ENCODE data around the gene ST3GAL5. TPM values are rescaled to one million over a fixed set of nuclear protein-coding genes. Genes with fewer than 3 reads are reported as not detected.
A peak's percentile ranks its signal among the peaks of the same experiment; 100 is the strongest.

The ST3GAL5 gene
- polyA plus RNA-seq, 2 donors: 1.9 to 3.2 TPM

DNA sequence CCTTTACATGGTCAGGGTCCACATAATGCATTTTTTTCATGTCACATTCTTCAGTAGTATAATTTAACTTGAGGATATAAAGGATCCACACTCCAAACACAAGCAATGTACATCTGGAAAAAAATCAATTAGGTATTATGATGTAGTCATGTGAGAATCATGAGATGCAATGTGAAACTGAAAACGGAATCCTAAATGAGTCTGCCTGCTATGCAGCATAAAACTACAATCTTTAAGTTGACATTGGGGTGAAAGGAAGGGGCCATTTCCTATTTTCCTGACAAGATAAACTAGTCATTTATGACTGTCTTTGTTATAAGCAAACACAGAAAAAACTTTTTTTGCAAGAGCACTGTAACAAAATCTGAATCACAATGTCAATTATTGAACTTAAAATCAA, 27.6 kb downstream of the ST3GAL5 start:
- Histone ChIP-seq H3K27me3 (ENCODE audit: control insufficient read depth in 1 of 2, insufficient read depth in 2 of 2, low read length in 2 of 2) (no peaks in the 10 kb centered on the region), H3K4me3 (ENCODE audit: low read depth in 1 of 2, low read length in 2 of 2) (no peak overlapping the region), H3K27ac (ENCODE audit: low read depth in 2 of 2, low read length in 1 of 2) (no peak overlapping the region), H3K4me1 (ENCODE audit: control insufficient read depth in 2 of 2, insufficient read depth in 2 of 2, low read length in 1 of 2) (no peaks in the 10 kb centered on the region), H3K9me3 (ENCODE audit: control insufficient read depth in 2 of 2, insufficient read depth in 1 of 2, low read depth in 1 of 2, low read length in 1 of 2) (no peaks in the 10 kb centered on the region), H3K36me3 (ENCODE audit: control insufficient read depth in 2 of 2, insufficient read depth in 2 of 2, low read length in 1 of 2) (peaks cover 0 to 2% of the 10 kb centered on the region in 2 donors)
- WGBS, 2 donors: 39 to 62% methylated on average over 1 of the region's 1 CpG

- peaks cover 0 to 2% of the 10 kb centered on the region in 2 donors for H3K36me3 ChIP-seq (ENCODE audit: control insufficient read depth in 2 of 2, insufficient read depth in 2 of 2, low read length in 1 of 2)
- H3K27ac ChIP-seq (ENCODE audit: low read depth in 2 of 2, low read length in 1 of 2): no peak overlapping the region
- no peaks in the 10 kb centered on the region for H3K27me3 ChIP-seq (ENCODE audit: control insufficient read depth in 1 of 2, insufficient read depth in 2 of 2, low read length in 2 of 2)
- no peaks in the 10 kb centered on the region for H3K4me1 ChIP-seq (ENCODE audit: control insufficient read depth in 2 of 2, insufficient read depth in 2 of 2, low read length in 1 of 2)
- 52 to 70% methylated on average over 3 of the region's 3 CpGs for WGBS, 2 donors
- H3K9me3 ChIP-seq (ENCODE audit: control insufficient read depth in 2 of 2, insufficient read depth in 1 of 2, low read depth in 1 of 2, low read length in 1 of 2): no peaks in the 10 kb centered on the region
- H3K4me3 ChIP-seq (ENCODE audit: low read depth in 1 of 2, low read length in 2 of 2): no peak overlapping the region
Observed at GRCh38 chr2:85858841-85859240, 29.9 kb downstream of the ST3GAL5 start.

GRCh38 chr2:85854897-85855296, 33.9 kb downstream of the ST3GAL5 start:
- Histone ChIP-seq H3K4me1 (ENCODE audit: control insufficient read depth in 2 of 2, insufficient read depth in 2 of 2, low read length in 1 of 2) (peaks cover 3 to 4% of the 10 kb centered on the region in 2 donors), H3K9me3 (ENCODE audit: control insufficient read depth in 2 of 2, insufficient read depth in 1 of 2, low read depth in 1 of 2, low read length in 1 of 2) (no peaks in the 10 kb centered on the region), H3K36me3 (ENCODE audit: control insufficient read depth in 2 of 2, insufficient read depth in 2 of 2, low read length in 1 of 2) (peaks cover 0 to 2% of the 10 kb centered on the region in 2 donors), H3K4me3 (ENCODE audit: low read depth in 1 of 2, low read length in 2 of 2) (no peak overlapping the region), H3K27ac (ENCODE audit: low read depth in 2 of 2, low read length in 1 of 2) (no peak overlapping the region), H3K27me3 (ENCODE audit: control insufficient read depth in 1 of 2, insufficient read depth in 2 of 2, low read length in 2 of 2) (no peaks in the 10 kb centered on the region)
- 90 to 95% methylated on average over 4 of the region's 4 CpGs for WGBS, 2 donors

DNA sequence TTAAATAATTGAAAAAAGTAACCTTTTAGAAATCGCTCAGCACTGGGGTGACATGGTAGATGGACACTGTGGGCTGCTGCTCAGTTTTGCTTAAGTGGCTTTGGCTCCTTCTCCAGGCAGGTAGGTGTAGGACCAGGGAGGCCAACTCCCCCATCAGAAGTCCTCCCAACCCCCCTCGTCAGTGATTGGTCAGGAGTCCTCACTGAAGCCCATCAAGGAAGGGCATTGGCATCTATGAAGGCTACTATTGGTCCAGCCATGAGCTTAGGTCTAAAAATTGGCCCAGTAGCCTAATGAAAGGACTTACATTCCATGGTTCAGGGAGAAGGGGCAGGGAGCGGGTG, 34.7 kb downstream of the ST3GAL5 start:
- Histone ChIP-seq H3K4me3 (ENCODE audit: low read depth in 1 of 2, low read length in 2 of 2) (no peak overlapping the region), H3K27ac (ENCODE audit: low read depth in 2 of 2, low read length in 1 of 2) (peak overlapping the region; percentile 45 to 70), H3K4me1 (ENCODE audit: control insufficient read depth in 2 of 2, insufficient read depth in 2 of 2, low read length in 1 of 2) (peaks cover 3 to 4% of the 10 kb centered on the region in 2 donors), H3K9me3 (ENCODE audit: control insufficient read depth in 2 of 2, insufficient read depth in 1 of 2, low read depth in 1 of 2, low read length in 1 of 2) (no peaks in the 10 kb centered on the region), H3K27me3 (ENCODE audit: control insufficient read depth in 1 of 2, insufficient read depth in 2 of 2, low read length in 2 of 2) (no peaks in the 10 kb centered on the region), H3K36me3 (ENCODE audit: control insufficient read depth in 2 of 2, insufficient read depth in 2 of 2, low read length in 1 of 2) (peaks cover 0 to 2% of the 10 kb centered on the region in 2 donors)
- 77 to 86% methylated on average over 3 of the region's 3 CpGs for WGBS, 2 donors

- Histone ChIP-seq H3K36me3 (ENCODE audit: control insufficient read depth in 2 of 2, insufficient read depth in 2 of 2, low read length in 1 of 2) (peaks cover 0 to 2% of the 10 kb centered on the region in 2 donors), H3K9me3 (ENCODE audit: control insufficient read depth in 2 of 2, insufficient read depth in 1 of 2, low read depth in 1 of 2, low read length in 1 of 2) (no peaks in the 10 kb centered on the region), H3K4me1 (ENCODE audit: control insufficient read depth in 2 of 2, insufficient read depth in 2 of 2, low read length in 1 of 2) (peaks cover 3 to 4% of the 10 kb centered on the region in 2 donors), H3K27me3 (ENCODE audit: control insufficient read depth in 1 of 2, insufficient read depth in 2 of 2, low read length in 2 of 2) (no peaks in the 10 kb centered on the region), H3K4me3 (ENCODE audit: low read depth in 1 of 2, low read length in 2 of 2) (no peak overlapping the region), H3K27ac (ENCODE audit: low read depth in 2 of 2, low read length in 1 of 2) (peak overlapping the region; percentile 70 to 77)
- 61 to 69% methylated on average over 10 of the region's 10 CpGs for WGBS, 2 donors
Observed at GRCh38 chr2:85853499-85854165, 35.2 kb downstream of the ST3GAL5 start.

- Histone ChIP-seq H3K9me3 (ENCODE audit: control insufficient read depth in 2 of 2, insufficient read depth in 1 of 2, low read depth in 1 of 2, low read length in 1 of 2) (no peaks in the 10 kb centered on the region), H3K4me3 (ENCODE audit: low read depth in 1 of 2, low read length in 2 of 2) (no peak overlapping the region), H3K27me3 (ENCODE audit: control insufficient read depth in 1 of 2, insufficient read depth in 2 of 2, low read length in 2 of 2) (no peaks in the 10 kb centered on the region), H3K27ac (ENCODE audit: low read depth in 2 of 2, low read length in 1 of 2) (peak overlapping the region; percentile 55 to 77), H3K4me1 (ENCODE audit: control insufficient read depth in 2 of 2, insufficient read depth in 2 of 2, low read length in 1 of 2) (peaks cover 3 to 4% of the 10 kb centered on the region in 2 donors), H3K36me3 (ENCODE audit: control insufficient read depth in 2 of 2, insufficient read depth in 2 of 2, low read length in 1 of 2) (peaks cover 0 to 2% of the 10 kb centered on the region in 2 donors)
- WGBS, 2 donors: 78 to 79% methylated on average over 11 of the region's 11 CpGs
Observed at GRCh38 chr2:85852937-85853498, 35.8 kb downstream of the ST3GAL5 start.

DNA sequence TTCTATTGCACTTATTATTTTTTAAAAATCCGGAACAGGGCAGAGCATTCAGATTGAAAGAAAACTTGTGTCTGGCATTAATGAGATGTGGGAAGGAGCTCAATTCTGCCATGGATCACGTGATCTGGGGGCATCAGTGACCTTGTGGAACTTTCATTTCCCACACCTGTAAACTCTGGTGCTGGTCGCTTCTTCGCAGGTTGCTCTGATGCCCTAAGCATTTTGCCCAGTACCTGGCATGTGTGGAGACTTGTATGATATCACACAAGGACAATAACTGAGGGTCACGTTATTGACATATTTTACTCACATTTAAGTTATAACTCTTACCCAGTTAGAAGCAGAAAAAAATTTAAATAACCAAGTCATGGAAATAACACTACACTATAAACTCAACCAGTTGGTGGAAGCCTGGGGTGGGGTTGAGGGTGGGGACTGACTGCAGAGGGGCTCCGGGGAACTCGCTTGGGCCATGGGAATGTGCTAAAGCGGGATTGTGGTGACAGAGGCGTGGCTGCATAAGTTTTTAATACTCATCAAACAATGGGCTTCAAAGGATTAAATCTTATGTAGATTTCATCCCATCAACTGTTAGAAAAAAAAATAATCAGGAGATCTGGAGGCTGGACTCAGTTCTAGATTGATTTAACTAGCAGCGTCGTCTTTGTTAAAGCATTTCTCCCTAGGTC, 36.5 kb downstream of the ST3GAL5 start:
- Histone ChIP-seq H3K27ac (ENCODE audit: low read depth in 2 of 2, low read length in 1 of 2) (peak overlapping the region in 1 of 2 donors; percentile 55), H3K4me3 (ENCODE audit: low read depth in 1 of 2, low read length in 2 of 2) (no peak overlapping the region), H3K36me3 (ENCODE audit: control insufficient read depth in 2 of 2, insufficient read depth in 2 of 2, low read length in 1 of 2) (no peaks in the 10 kb centered on the region), H3K9me3 (ENCODE audit: control insufficient read depth in 2 of 2, insufficient read depth in 1 of 2, low read depth in 1 of 2, low read length in 1 of 2) (no peaks in the 10 kb centered on the region), H3K27me3 (ENCODE audit: control insufficient read depth in 1 of 2, insufficient read depth in 2 of 2, low read length in 2 of 2) (no peaks in the 10 kb centered on the region), H3K4me1 (ENCODE audit: control insufficient read depth in 2 of 2, insufficient read depth in 2 of 2, low read length in 1 of 2) (peaks cover 3 to 4% of the 10 kb centered on the region in 2 donors)
- WGBS, 2 donors: 81 to 82% methylated on average over 11 of the region's 11 CpGs

GRCh38 chr2:85851253-85852151, 37.3 kb downstream of the ST3GAL5 start:
- Histone ChIP-seq H3K4me3 (ENCODE audit: low read depth in 1 of 2, low read length in 2 of 2) (no peak overlapping the region), H3K36me3 (ENCODE audit: control insufficient read depth in 2 of 2, insufficient read depth in 2 of 2, low read length in 1 of 2) (no peaks in the 10 kb centered on the region), H3K27ac (ENCODE audit: low read depth in 2 of 2, low read length in 1 of 2) (peak overlapping the region; percentile 2 to 72), H3K4me1 (ENCODE audit: control insufficient read depth in 2 of 2, insufficient read depth in 2 of 2, low read length in 1 of 2) (peaks cover 3 to 4% of the 10 kb centered on the region in 2 donors), H3K27me3 (ENCODE audit: control insufficient read depth in 1 of 2, insufficient read depth in 2 of 2, low read length in 2 of 2) (no peaks in the 10 kb centered on the region), H3K9me3 (ENCODE audit: control insufficient read depth in 2 of 2, insufficient read depth in 1 of 2, low read depth in 1 of 2, low read length in 1 of 2) (no peaks in the 10 kb centered on the region)
- WGBS, 2 donors: 43 to 50% methylated on average over 11 of the region's 11 CpGs

DNA sequence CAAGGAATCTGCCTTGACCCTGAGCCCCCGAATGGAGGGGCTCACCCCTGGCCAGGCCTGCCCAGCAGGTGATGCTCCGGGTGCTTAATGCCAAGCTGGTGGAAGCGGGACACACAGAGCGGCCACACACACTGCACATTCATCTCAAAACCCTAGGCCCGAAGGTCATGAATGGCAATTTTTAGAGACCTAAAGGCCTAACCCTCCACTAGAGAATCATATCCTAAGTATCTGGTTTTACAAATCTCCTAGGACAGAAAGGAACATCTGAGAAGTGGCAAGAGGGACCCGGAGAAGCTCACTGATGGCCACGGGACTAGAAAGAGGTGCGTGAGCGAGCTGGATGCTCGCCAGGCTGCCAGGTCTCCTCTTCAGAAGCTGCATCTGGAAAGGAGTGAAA, 38.3 kb downstream of the ST3GAL5 start:
- Histone ChIP-seq H3K27me3 (ENCODE audit: control insufficient read depth in 1 of 2, insufficient read depth in 2 of 2, low read length in 2 of 2) (no peaks in the 10 kb centered on the region), H3K27ac (ENCODE audit: low read depth in 2 of 2, low read length in 1 of 2) (no peak overlapping the region), H3K36me3 (ENCODE audit: control insufficient read depth in 2 of 2, insufficient read depth in 2 of 2, low read length in 1 of 2) (no peaks in the 10 kb centered on the region), H3K4me1 (ENCODE audit: control insufficient read depth in 2 of 2, insufficient read depth in 2 of 2, low read length in 1 of 2) (peaks cover 3 to 4% of the 10 kb centered on the region in 2 donors), H3K9me3 (ENCODE audit: control insufficient read depth in 2 of 2, insufficient read depth in 1 of 2, low read depth in 1 of 2, low read length in 1 of 2) (no peaks in the 10 kb centered on the region), H3K4me3 (ENCODE audit: low read depth in 1 of 2, low read length in 2 of 2) (no peak overlapping the region)
- 93 to 94% methylated on average over 10 of the region's 10 CpGs for WGBS, 2 donors
